ENCODE data around the gene GSC2. TPM values are rescaled to one million over a fixed set of nuclear protein-coding genes. Genes with fewer than 3 reads are reported as not detected.

The GSC2 gene
- total and polyA plus RNA-seq, 9 of the 15 experiments (the other 6 are each of a cell fraction or from before 2014, with no cell fraction given), result not detected

GRCh38 chr22:19199479-19199878 is 49.4 kb upstream of the GSC2 start (continued):
- 0 out of 2 replicates have a peak, but pooled peaks have one; percentile 54 for TF ChIP-seq NR4A1 (CRISPR knock-in tag; IDR thresholded peaks at IDR 0.05)
- no peak for TF ChIP-seq NR4A1 (tag; IDR thresholded peaks at IDR 0.05)
- TF ChIP-seq GTF2A2 (tag; IDR thresholded peaks at IDR 0.05), result no peak
- TF ChIP-seq ZNF134 (CRISPR knock-in tag; conservative IDR thresholded peaks at IDR 0.05), result 0 out of 2 replicates have a peak, but pooled peaks have one; percentile 15
- TF ChIP-seq, protein P1, sequence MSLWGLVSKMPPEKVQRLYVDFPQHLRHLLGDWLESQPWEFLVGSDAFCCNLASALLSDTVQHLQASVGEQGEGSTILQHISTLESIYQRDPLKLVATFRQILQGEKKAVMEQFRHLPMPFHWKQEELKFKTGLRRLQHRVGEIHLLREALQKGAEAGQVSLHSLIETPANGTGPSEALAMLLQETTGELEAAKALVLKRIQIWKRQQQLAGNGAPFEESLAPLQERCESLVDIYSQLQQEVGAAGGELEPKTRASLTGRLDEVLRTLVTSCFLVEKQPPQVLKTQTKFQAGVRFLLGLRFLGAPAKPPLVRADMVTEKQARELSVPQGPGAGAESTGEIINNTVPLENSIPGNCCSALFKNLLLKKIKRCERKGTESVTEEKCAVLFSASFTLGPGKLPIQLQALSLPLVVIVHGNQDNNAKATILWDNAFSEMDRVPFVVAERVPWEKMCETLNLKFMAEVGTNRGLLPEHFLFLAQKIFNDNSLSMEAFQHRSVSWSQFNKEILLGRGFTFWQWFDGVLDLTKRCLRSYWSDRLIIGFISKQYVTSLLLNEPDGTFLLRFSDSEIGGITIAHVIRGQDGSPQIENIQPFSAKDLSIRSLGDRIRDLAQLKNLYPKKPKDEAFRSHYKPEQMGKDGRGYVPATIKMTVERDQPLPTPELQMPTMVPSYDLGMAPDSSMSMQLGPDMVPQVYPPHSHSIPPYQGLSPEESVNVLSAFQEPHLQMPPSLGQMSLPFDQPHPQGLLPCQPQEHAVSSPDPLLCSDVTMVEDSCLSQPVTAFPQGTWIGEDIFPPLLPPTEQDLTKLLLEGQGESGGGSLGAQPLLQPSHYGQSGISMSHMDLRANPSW (CRISPR knock-in tag; IDR thresholded peaks at IDR 0.05), result 0 out of 2 replicates have a peak, but pooled peaks have one; percentile 34

DNA sequence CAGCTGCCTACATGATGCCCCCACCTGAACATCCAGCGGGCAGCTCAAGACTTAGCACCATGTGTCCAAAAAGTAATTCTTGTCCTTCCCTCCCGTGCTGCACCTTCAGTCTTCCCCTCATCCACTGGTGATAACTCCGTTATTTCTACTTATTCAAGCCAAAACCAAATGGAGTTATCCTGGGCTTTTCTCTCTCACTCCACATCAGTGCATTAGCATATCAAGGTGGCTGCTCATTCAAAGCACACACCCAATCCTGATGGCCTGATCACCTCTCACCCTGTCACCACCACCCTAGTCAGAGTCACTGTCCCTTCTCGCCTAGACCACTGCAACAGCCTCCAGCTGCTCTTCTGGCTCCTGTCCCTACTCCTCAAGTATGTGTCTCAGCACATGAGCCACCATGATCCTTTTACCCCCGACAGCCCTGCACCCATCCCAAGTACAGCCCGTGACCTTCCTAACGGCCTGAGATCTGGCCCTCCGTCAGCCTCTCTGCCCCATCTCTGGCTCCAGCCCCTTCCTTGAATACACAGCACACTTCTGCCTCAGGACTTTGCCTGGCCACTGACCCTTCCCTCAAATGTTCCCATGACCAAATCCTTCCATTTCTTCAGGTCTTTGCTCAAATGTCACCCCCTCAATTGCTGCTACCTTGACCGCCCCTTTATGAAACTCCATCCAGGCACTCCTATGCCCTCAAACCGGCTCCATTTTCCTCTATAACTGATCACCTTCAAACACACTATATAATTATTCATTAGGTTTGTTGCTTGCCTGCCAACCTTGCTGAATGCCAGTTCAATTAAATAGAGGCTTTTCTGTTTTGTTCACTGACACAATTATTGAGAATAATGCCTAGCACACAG is 48.1 kb upstream of the GSC2 start:
- H3K4me1 ChIP-seq (replicated peaks in 1 of 2; ENCODE audit: control insufficient read depth in 2 of 2, insufficient read depth in 2 of 2, low read length in 2 of 2), result peaks cover 14 to 20% of the 10 kb centered on the region in 2 experiments
- no peak for FAIRE-seq
- no peaks in the 10 kb centered on the region for H3K79me2 ChIP-seq (ENCODE audit: control insufficient read depth, insufficient read depth, low read length)
- ChIA-PET CTCF (ENCODE audit: low intra/inter-chr PET ratio) (no interaction called here), POLR2A (interaction anchor here (0.6 to 10.0 kb wide), 7 partner anchors 11 to 433 kb away, joined by 3 to 191 read pairs (median 4); partner anchors contain the start of gene SLC25A1)
- H3K9me3 ChIP-seq (replicated peaks; ENCODE audit: control insufficient read depth, insufficient read depth, low read depth, low read length), result peaks cover 5% of the 10 kb centered on the region
- intact Hi-C loops (cut with micrococcal nuclease) (no loop called here), in situ Hi-C loops (cut with MboI) (no loop called here)
- WGBS (ENCODE audit: insufficient coverage, low coverage, missing lambda C conversion rate), result 11% methylated on average over 10 of the region's 10 CpGs
- DNase-seq (ENCODE audit: extremely low read depth in 1 of 4, low spot score in 3 of 4), result no peak
- no peak overlapping the region for H3K9ac ChIP-seq (ENCODE audit: insufficient read depth in 1 of 2, low read depth in 2 of 2, low read length in 2 of 2)
- no peak for ATAC-seq
- no peak overlapping the region for H3K27ac ChIP-seq (ENCODE audit: extremely low read depth, low read depth, low read length)
- peaks cover 57 to 80% of the 10 kb centered on the region in 2 experiments for H3K27me3 ChIP-seq (ENCODE audit: control insufficient read depth in 2 of 2, insufficient read depth in 2 of 2, low read length in 2 of 2)
- H3K36me3 ChIP-seq (ENCODE audit: control insufficient read depth, insufficient read depth, low read length), result no peaks in the 10 kb centered on the region
- no peak overlapping the region for H3K4me3 ChIP-seq
- peaks cover 3% of the 10 kb centered on the region for H3K9me1 ChIP-seq (ENCODE audit: control insufficient read depth, insufficient read depth, low read length)
- BruUV-seq (replicated peaks), result no TSS peak
- H4K20me1 ChIP-seq (replicated peaks; ENCODE audit: control insufficient read depth, insufficient read depth, low read length), result no peaks in the 10 kb centered on the region; the same call in 1 of the 2 replicates
- no peak overlapping the region for H2AFZ ChIP-seq (ENCODE audit: low read depth, low read length)
- H3K4me2 ChIP-seq (ENCODE audit: insufficient read depth, low read length), result no peak overlapping the region
- no peak for TF ChIP-seq KLF1 (tag; IDR thresholded peaks at IDR 0.05)
- no peak for TF ChIP-seq ZNF75A (CRISPR knock-in tag; IDR thresholded peaks at IDR 0.05)
- TF ChIP-seq, protein P2, sequence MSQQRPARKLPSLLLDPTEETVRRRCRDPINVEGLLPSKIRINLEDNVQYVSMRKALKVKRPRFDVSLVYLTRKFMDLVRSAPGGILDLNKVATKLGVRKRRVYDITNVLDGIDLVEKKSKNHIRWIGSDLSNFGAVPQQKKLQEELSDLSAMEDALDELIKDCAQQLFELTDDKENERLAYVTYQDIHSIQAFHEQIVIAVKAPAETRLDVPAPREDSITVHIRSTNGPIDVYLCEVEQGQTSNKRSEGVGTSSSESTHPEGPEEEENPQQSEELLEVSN (IDR thresholded peaks at IDR 0.05; ENCODE audit: borderline replicate concordance in 1 of 2, extremely low read depth in 1 of 2, insufficient read depth in 1 of 2, insufficient read length in 1 of 2, low read depth in 1 of 2, low read length in 1 of 2, poor library complexity in 1 of 2, severe bottlenecking in 1 of 2), result no peak
- TF ChIP-seq ZNF282 (CRISPR knock-in tag; IDR thresholded peaks at IDR 0.05), result peak; percentile 56; the same call in 1 of the 2 replicates
- no peak for TF ChIP-seq RB1 (IDR thresholded peaks at IDR 0.05; ENCODE audit: low read depth)

All from K562 (cell line).